HG03460 (cell line): ENCODE results near the gene MFRP.

ENCODE experiments used
- ATAC-seq: cut with Tn5 transposase; IDR thresholded peaks from one replicate; pipeline ENCODE4 v1.9.1; 2021; ENCODE audit not compliant: unreplicated experiment

The MFRP gene

DNA sequence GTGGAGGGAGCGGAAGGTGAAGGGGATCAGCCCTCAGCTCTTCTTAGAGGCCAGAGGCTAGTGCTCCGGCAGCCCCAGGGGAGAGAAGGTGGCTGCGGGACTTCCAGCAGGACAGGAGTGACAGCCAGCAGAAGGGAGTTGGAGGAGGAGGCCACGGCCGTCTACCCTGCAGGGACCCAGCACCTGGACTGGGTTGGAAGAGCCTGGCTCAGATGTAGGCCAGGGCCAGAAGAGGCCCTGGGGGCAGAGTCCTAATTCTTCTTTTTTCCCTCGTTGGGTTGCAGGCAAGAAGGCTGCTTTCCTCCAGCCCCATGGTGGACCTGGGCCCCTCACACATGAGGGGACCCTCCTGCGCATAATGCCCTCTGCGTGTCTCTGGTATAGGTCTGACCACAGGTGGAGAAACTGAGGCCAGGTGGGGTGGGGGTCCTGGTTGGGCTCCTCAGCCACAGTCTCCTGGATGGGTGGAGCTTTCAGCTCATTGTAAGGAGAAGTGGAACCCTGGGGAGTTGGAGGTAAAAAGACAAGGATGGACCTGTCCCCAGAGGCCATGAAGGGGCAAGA is 27.3 kb downstream of the MFRP start:
- ATAC-seq, result no peak

DNA sequence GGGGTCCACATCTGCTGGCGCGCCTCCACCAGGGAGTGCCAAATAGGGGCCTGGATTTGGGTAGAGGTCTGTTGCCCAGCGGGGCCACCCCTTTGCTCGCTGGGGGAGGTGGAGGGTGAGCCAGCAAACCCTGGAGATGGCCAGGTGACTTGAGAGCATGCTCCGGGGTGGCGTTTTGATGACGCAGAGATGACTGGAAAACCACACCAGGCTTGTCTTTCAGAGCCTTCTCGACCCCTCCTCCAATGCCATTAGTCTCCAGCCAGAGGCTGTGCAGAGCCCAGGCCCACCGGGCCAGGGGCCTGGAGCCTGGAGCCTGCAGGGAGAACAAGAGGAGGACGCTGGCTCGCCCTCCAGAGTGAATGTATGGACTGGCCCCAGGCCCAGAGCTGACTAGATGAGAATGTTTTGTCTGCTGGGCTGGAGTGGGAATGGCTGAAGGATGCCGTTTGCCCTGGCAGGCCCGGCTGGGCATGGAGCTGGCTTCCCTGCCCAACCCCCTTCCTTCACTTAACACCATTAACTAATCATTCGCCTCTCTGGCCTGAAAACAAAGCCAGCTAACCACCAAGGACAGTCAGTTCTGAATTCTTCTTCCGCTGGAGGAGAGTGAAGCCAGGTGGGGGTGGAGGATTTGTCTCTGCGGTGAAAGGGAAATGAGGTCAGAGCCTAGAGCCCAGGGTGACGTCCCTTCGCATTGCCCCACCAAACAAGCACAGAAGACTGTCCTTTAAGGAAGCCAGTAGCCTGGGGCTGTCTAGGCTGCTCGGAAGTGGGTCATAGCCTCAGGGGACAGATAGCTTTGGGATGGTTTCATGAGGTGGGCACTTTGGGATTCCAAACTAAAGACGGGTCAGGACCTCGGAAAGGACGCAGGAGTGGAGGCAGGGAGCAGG is 28.0 kb downstream of the MFRP start:
- no peak for ATAC-seq

DNA sequence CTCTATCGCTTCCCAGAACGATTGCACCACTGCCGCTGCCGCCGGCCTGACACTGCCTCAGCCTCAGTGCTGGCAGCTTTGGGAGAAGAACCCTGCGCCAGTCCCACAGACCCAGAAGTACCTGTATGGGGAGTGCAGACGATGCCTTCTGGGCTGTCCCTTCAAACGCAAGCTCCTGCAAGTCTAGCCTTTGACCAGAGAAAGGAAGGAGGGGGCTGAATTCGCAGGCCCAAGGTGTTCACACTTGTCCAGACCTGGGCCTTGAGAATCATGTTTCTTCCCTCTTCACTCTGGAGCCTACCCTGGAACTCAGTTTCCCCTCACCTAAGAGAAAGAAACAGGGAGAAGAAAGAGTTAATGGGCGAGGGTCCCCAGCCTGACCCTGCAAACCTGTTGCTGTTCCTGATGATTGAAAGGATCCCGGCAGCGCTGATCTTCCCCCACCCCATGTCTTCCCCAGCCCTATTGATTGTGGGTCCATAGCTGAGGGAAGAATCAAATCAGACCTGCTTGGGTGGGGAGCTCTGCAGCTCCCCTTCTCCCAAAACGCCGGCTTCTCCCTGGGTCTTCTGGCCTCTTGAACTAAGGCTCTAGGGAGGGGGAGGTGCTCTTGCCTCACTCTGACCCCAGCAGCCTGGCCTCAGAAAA is 28.8 kb downstream of the MFRP start:
- no peak for ATAC-seq

DNA sequence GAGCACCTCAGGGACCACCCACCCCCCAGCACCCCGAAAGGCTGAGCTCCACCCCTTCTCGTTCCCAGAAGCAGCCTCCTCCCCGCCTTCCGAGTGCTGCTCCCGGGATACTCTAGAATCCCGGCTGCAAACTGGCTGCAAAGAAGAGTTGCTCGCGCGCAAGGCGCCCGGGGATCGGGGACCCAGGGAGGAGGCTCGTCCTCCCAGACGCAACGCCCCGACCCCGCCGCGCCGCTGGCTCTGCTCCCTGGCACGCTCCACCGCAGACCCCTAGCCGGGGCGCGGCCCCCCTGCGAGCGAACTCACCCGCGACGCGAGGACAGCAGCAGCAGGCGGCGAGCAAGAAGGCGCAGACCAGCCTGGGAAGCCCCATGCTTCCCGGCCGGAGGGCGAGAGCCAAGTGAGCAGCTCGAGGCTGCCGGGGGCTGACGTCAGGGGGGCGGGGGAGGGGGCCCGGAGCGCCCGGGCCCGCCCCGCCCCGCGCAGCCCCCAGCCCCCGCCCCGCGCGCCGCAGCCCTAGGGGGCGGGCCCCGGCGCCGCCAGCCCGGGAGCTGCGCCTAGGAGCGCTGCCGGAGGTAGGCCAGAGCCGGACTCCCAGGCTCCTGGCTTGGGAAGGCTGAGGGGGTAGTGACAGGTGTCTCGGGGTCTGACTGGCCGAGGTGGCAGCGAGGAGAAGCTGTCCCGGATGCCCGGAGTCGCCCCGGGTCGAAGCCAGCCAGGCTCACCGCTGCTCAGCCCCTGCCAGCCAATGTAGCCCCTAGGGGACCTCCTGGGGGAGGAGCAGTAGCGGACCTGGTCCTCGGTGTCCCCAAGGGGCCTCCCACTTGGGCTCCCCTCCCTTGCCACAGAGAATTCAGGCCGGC is 29.5 kb downstream of the MFRP start, which contains the start of gene MCAM:
Gene MCAM, minus strand, starts transcription at position 402 of the 863 bp plus-strand sequence. Its CDS starts 29 bp downstream, at position 373.
- ATAC-seq, result no peak

DNA sequence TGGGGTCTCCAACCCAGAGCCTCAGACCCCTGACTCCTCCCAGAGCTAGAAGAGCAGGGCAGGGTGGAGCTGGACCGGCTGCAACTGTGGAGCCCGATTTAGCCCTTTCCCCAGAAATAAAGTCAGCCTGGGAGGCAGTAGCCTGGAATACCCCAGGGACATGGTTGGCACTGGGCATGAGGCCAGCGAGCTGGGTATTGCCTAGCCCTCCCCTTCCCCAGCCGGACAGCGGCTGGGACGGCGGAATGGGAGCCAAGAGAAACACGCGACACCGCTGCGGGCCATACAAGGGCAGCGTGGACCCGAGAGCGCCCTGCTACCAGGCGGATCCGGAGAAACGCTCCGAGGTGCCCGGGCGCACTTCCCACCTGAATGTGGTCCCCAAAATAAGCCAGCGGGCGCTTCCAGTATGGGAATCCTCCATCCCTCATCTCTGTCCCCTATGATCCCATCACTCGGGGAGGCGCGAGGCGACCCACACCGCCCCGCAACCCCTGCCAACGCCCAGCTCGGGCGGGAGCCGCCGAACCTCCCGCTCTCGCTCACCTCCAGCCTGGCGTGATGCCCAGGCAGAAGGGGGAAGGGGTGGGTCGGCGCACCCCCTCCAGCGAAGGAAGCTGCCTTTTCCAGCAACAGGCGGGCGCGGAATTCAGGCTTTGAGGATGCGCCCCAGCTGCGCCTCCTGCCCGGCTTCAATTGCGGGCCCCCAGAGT is 30.3 kb downstream of the MFRP start:
- ATAC-seq, result no peak

DNA sequence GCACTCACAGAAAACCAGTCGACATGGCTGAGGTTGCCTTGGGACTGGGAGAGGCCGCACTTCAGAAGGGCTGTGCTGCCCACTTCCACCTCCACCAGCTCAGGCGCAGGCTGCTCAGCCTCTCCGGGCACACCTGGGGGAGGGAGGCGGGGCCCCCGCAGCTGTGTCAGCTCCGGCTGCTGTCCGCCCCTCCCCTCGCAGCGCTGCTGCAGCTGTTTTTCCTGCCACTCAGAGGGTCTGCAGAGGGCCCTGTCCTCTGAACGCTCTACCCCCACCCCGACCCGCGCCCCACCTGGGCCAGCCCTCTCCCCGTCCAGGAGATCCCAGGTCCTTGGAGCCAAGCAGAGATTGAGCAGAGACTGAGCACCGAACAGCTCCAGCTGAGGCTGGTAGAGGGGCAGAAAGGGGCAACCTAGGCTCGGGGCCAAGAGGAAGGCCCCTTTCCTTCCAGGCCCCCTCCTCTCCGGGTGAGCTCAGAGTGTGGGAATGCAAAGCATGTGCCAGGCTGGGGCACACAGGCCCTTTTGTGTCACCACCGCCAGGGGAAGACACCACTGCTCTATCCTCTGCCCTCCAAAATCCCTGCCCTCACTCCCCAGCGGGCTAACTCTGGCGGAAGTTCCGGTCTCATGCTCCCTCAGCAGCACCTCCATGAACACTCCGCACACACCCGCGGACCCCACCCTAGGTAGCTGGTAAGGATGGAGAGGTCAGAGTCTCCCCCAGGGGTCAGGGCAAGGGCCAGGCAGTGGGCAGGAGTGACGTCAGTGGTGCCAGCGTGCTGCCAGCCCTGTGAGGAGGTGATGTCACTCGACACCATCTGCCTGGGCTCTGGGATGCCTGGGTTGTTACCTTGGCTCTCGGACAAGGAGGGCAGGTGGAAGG is 31.1 kb downstream of the MFRP start:
- no peak for ATAC-seq

DNA sequence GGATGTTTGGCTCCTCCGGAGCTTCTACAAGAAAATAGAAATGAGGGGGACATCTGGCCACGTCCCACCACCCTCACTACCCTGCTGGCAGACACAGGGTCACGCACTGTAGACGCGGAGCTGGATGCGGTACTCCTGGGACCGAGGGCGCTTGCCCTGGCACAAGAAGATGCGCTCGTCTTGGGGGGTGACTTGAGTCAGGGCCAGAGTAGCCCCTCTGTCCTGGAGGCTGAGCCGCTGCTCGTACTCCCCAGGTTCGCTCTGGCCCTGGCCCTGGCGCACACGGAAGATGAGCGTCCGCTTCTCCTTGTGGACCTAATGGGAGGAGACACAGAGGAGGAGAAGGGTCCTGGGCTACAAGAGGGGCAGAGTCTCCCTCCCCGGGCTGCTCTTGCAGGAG is 31.8 kb downstream of the MFRP start:
- no peak for ATAC-seq

DNA sequence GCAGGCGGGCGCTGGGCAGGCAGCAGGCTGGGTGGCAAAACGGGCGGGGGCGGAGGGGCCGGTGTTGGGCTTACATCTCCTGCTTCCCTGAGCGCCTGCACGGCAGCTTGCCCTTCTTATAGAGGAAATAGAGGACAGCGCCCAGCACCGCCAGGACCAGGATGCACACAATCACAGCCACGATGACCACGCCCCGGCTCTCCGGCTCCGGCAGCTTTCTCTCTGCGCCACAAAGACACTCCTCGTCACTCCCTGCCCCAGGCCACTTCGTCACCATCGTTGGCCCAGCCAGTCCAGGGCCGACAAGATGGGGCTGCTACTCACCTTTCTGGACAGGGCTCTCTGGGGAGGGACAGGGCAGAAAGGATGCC is 35.8 kb downstream of the MFRP start:
- ATAC-seq, result no peak

DNA sequence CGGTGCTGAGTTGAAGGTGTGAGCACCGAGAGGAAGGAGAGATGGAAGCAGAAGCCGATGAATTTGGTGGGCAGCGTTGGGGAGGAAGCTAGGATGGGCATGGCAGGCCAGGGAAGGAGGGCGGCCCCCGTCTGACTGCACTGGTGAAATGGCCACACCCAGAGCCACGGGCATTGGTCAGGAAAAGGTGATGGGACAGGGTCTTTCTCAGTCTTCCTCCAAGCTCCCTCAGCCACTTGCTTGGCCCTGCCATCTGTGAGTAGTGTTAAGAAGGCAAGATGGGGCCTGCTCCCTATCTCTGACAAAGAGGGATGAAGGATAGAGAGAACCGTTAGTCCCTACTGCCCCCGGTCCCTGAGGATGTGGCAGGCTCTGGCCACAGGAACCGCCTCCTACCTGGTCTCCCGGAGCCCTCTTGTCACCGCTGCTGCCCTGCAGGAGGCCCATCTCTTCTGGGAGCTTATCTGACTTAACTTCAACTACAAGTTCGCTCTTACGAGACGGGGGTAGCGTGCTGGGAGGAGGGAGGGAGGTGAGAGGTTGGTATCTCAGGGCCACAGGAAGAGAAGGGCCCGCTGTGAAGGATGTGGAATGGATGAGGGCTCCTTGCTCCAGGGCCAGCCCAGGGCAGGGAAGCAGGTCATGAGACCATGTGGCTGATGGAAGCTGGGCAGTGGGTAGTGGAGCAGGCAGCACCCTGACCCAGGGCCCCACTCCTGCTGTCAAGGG is 36.4 kb downstream of the MFRP start:
- ATAC-seq, result no peak

DNA sequence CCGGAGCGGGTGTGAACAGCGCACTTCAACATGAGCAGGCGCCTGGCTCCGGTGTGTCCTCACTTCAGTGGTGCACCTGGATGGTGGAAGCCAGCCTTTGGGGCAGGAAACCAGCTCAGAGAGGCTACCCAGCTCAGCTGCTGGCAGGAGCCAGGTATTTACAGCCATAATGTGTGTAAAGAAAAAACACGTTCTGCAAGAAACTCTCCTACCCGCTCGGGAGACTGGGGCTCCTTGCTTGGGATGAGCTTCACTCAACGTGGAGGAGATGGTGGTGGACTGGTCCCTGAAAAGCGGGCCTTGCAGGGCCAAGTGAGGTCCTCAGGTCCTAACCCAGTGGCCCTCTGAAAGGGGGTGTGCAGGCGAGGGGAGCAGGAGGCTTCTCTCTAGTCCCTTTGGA is 37.1 kb downstream of the MFRP start:
- no peak for ATAC-seq

DNA sequence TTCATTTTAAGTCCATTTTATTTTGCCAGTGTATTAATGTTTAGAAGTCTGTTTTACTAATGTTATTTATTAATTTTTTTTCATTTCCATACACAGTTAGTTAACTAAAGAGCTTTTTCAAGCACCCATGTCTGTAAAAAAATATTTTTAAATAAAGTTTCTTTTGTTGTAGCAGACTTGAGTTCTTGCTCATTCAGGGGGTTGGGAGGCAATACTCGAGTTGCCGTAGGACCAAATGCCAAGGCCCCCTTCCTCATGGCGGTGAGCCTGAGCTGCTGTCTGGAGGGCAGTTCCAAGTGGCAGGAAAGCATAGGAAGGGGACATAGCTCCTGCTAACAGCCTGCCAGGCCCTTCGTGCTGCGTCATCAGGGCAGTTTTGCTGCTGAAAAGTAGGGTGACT is 38.5 kb downstream of the MFRP start:
- ATAC-seq, result no peak

DNA sequence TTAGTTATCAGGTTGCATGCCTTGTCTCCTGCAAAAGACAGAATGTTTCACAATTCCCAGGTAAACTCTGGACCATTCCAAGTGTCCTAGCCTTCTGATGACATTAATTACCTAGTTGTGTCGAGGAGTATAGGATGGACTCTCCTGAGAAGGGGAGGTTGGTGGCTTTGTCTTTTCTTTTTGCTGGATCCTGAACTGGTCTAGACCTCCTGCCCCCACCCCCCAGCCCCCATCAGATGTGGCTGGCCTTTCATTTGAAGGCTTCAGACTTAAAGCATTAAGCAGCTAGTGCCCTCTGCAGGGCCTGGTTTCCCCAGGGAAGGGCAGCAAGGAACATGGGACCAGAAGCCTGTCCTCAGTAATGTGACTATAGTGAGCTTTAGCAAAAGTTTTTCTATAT is 39.3 kb downstream of the MFRP start:
- no peak for ATAC-seq

DNA sequence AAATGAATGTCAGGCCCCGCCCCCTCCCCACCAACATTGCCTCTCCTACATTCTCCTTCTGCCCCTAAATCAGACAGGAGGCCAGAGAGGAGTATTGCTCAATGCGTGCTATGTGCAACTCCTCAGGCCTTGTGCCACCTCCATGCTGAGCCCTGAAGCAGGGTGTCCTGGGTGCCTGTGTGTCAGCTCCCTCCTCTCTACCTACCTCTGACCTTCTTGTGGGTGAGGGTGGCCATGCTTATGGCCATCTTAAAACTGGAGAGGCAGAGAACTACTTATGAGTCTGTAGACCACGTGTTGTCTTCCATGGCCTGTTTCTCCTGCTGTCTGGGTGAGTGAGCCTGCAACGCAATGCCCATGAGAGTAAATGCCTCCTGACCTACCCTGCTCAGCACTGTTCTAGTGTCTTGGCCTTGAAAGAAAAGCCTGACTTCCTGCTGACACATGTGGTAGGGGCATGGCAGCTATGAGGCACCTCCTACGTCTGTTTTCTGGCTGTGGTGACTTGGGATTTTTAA is 40.1 kb downstream of the MFRP start:
- ATAC-seq, result no peak

DNA sequence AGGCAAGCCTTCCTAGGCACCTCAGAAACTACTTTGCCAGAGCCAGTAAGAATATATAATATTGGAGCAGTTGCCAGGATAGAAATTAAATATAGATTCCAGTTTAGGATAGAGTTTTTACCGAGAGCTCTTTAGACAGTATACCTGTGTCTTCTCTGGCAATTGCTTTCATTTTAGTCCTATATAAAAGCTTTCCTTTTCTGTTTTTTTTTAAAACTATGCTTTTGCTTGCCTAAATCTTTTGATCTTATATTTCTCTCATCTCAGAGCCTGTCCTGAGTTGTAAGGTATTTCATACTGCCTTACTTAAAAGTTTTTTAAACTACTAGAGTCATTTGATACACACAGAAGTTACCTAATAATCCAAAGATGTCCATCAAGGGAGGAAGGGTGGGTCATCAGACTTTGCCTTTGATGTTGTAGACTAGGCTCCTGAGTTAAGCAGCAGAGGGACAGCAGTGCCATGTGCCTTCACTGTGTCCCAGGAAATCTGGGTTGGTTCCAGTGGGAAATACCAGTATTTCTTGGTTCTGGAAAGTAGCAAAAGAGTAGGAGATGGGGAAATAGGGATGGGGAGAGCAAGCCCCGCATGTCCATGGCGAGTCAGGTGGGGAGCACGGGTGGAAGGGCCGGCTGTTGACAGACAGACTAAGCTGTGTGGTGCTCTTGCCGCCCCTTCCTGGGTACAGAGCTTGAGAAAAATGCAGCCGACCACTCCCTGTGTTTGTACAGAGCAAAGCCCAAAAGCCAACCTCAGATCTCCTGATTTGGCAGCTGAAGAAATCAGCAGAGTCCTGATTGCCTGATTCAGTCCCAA is 40.7 kb downstream of the MFRP start:
- no peak for ATAC-seq

DNA sequence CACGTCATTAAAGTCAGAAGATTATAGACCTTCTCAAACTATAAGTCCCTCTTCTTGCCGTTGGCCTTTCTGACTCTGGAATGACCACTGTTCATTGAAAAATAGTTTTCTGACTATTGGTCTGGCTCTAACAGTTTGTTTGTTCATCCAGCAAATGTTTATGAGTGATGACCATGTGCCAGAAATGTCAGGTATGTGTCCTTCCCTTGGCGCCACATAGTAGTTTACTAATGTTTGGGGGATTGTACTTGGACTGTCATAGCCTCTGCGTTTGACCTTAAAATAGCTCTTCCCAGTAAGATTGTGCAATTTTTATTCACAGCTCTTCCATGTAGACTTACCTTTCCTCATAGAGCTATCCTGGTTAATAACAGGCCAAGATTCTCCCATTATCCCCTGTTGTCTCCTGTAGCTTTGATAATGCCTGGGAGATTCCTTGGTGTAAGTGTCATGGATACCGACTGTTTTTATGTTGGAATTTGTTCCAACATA is 43.2 kb downstream of the MFRP start:
- ATAC-seq, result no peak

DNA sequence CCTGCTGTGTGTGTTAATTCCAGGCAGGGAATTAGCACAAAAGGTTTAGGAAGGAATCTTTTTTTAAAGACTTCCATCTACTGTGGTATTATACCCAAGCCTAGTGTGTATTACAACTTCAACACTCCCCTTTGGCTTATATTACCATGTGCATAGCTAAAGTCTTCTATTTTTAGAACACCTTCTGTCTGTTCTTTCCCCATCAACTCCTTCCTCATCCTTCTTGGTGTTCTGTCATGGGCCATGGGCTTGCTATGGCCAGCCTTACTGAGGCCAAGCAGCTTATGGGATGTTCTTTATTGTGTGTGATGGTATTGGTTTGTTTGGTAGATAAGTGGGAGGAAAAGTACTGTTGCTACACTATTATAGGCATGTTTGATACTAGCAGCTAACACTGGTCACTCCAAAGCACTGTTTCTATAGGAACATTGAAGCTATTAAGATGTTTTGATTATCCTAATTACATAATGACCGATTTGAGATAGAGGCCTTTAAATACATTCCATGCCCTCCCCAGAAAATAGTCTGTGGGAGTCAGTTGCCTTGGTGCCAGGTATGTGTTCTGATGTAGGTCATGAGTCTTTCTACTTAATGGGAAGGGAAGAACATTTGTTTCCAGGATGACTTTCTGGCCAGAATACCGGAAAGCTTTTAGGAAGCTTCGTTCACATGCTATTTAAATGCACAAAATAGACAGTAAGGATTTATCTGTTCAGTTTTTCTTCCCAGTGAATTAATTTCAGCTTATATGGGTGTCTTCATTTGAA is 46.1 kb downstream of the MFRP start:
- no peak for ATAC-seq

DNA sequence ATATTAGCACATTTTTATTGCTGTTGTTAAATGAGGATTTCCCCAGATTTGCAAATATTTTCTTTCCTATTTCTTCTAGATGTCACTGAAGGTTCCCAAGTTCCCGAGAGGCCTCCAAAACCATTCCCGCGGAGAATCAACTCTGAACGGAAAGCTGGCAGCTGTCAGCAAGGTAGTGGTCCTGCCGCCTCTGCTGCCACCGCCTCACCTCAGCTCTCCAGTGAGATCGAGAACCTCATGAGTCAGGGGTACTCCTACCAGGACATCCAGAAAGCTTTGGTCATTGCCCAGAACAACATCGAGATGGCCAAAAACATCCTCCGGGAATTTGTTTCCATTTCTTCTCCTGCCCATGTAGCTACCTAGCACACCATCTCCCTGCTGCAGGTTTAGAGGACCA is 47.1 kb downstream of the MFRP start:
- ATAC-seq, result no peak
